GM12891 (cell line): ENCODE data around the gene AGER.
"Not testable (repeated sequence)": the region's sequence is repeated elsewhere in the genome, so short reads cannot be mapped to it uniquely, and the experiment has no call there.

Source experiments
- DNase-seq: peaks from one replicate; pipeline ENCODE4 v3.0.0; 2011; ENCODE audit warnings: low spot score; ENCODE audit not compliant: insufficient read length
- FAIRE-seq: peaks from 2 replicates; lab custom pipeline; 2011; peaks lifted over from hg19 to GRCh38; lab: Jason Lieb, UNC
- PAX5 ChIP-seq: IDR thresholded peaks from 2 replicates; pipeline ENCODE4 v1.6.1; 2011; ENCODE audit warnings: low read length, moderate library complexity, mild to moderate bottlenecking; ENCODE audit not compliant: insufficient read depth, severe bottlenecking
- POLR2A ChIP-seq: IDR thresholded peaks from 2 replicates; pipeline ENCODE4 v1.6.1; 2011; ENCODE audit warnings: low read depth, low read length, control low read depth
- POLR2AphosphoS5 ChIP-seq: IDR thresholded peaks from 2 replicates; pipeline ENCODE4 v1.6.1; 2011; ENCODE audit warnings: low read depth, low read length, control low read depth
- POU2F2 ChIP-seq: IDR thresholded peaks from 2 replicates; pipeline ENCODE4 v1.6.1; 2011; ENCODE audit warnings: low read depth, mild to moderate bottlenecking, control low read depth, low read length, moderate library complexity
- SPI1 ChIP-seq: IDR thresholded peaks from 2 replicates; pipeline ENCODE4 v1.6.1; 2011; ENCODE audit warnings: low read depth, low read length, control low read depth
- TAF1 ChIP-seq: IDR thresholded peaks from 2 replicates; pipeline ENCODE4 v1.6.1; 2011; ENCODE audit warnings: low read depth, low read length, control low read depth

Gene AGER

DNA sequence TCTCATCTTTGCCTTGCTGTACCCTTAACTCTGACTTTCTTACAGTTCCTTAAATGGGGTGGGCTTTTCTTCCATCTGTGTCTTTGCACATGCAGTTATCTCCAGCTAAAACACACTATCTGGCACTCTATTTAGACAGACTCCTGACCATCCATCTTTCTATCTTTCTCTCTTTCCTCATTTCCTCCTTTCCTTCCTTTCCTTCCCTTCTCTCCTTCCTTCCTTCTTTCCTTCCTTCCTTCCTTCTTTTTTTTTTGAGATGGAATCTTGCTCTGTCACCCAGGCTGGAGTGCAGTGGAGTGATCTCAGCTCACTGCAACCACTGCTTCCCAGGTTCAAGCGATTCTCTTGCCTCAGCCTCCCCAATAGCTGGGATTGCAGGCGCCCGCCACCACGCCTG is 31.6 kb upstream of the AGER start:
- DNase-seq (no peak), FAIRE-seq (no peak)
- TF ChIP-seq TAF1 (no peak), POLR2AphosphoS5 (no peak), PAX5 (no peak)

DNA sequence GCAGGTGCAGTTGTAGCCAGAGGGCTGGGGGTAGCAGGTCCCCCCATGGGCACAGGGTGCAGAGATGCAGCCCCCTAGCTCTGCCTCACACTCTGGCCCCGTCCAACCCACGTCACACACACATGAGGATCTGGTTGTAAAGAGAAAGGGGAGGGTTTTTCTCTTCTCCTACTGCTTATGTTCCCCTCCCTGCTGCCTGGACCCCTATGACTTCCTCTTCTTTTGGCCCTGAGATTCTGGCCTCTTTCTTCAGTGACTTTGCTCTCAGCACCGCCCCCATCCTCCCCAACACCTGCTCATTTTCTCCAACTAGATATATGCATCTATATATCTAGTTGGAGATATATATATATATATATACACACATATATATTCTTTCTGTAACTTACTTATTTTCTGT is 30.1 kb upstream of the AGER start:
- DNase-seq (no peak), FAIRE-seq (no peak)
- TF ChIP-seq POU2F2 (no peak), SPI1 (0 out of 2 replicates have a peak, but pooled peaks have one; percentile 29)

DNA sequence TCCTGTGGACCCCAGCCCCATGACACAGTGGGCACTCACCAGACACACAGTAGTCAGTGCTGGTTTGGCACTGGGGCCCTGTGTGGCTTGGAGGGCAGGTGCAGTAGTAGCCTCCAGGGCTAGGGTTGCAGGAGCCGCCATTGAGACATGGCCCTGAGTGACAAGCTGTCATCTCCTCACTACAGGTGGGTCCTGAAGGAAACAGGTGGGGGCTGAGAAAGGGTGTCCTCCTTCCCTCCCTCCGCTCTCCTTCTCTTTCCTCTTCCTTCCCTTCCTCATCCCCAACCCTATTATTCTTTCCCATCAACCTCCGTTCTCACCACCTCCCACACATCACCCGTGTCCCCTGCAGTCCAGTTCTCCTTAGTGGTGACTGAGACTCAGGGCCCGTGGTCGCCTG is 29.6 kb upstream of the AGER start:
- DNase-seq (no peak), FAIRE-seq (no peak)
- TF ChIP-seq TAF1 (no peak), POU2F2 (no peak), POLR2AphosphoS5 (no peak), SPI1 (no peak), PAX5 (no peak), POLR2A (no peak)

DNA sequence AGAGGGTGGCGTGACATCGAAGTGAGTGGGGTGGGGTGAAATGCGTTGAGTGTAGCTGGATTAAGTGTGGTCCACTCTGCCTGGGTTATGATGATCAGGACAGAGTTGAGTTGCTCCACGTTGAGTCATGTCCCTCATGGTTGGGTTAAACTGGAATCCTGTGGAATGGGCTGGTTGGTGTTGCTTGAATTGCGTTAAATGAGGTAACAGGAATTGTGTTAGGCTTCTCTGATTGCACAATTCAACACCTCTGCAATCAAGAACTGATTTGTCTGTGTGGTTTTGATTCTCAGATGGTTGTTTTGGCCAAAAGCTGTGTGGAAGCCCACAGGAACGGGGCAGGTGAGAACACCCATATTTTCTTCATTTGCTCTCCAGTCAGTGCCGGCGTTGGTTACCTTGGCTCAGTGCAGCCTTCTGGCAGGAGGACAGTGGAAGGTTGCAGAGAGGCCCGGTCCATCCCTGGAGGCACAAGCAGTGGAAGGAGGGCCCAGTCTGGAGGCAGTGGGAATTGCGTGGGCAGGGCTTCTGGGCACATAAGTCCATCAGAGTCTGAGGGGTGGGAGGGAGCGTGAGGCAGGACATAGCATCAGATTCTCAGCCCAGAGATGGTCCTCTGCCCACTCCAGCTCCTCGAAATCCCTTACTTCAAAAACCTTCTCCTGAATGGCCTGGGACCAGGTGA is 28.2 kb upstream of the AGER start:
- no peak for DNase-seq
- FAIRE-seq: no peak
- TF ChIP-seq POLR2A (no peak), POU2F2 (no peak), TAF1 (no peak), POLR2AphosphoS5 (no peak), PAX5 (no peak), SPI1 (no peak)

DNA sequence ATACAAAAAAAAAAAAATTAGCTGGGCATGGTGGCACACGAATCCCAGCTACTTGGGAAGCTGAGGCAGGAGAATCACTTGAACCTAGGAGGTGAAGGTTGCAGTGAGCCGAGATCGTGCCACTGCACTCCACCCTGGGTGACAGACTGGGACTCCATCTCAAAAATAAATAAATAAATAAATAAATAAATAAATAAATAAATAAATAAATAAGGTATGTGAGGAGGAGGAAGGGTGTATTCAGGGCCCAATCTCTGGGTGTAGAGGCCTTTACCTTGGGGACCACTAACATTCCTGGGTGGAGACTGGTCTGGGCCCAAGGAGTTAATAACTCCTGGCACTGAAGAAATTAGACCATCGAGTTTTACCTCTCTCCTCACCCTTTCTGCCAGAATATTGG is 27.4 kb upstream of the AGER start:
- FAIRE-seq, DNase-seq: not testable (repeated sequence)

DNA sequence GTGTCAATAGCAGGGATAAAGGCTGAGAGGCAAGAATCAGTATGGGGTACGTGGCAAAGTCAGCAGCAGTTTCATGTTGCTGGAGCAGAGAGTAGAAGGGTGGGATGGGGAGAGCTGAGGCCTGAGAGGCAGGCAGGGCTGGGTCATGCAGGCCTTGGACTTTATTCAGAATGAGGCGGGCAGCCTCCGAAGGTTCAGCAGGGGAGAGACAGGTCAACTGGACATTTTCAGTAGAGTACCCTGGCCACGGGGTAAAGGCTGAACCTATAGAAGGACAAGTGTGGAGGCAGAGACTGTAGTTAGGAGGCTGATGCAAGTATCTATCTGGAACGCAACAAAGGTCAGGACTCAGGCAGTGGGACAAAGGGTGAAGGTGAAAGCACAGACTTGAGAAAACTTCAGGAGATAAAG is 26.1 kb upstream of the AGER start:
- FAIRE-seq: no peak
- DNase-seq: no peak

DNA sequence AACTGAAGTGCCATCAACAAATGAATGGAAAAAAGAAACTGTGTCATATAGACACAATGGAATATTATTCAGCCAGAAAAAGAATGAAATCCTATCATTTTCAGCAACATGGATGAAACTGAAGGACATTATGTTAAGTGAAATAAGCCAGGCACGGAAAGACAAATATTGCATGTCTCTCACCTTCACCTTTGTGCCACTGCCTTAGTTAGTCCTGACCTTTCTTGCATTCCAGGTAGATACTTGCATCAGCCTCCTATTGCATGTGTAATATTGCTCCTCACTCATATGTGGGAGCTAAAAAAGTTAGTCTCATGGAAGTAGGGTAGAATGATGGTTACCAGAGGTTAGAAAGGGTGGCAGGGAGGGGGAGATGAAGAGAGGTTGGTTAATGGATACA is 24.9 kb upstream of the AGER start:
- TF ChIP-seq PAX5: no peak
- no peak for TF ChIP-seq TAF1
- no peak for TF ChIP-seq POU2F2
- no peak for TF ChIP-seq POLR2A
- FAIRE-seq: no peak

More for the DNA sequence above, 26.1 kb upstream of the AGER start:
- no peak for TF ChIP-seq PAX5
- no peak for TF ChIP-seq SPI1
- no peak for TF ChIP-seq POU2F2
- no peak for TF ChIP-seq TAF1

DNA sequence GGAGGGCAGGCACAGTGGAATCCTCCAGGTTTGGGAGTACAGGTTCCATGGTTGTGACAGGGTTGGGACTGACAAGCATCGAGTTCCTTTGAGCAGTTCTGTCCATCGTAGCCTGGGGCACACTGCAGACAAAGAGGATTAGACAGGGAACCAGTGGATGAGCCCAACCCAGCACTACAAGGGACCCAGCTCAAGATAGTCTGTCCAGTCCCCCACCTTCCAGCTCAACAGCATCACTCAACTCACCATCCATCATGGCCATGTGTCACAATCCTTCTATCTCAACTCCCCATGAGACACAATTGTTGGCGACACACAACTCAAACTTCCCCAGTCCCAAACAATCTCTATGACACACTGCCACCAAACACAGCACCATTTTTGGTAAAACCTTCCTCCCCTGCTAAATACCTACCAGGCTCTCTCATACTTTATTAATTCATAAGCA is 20.2 kb upstream of the AGER start:
- TF ChIP-seq POLR2A (no peak), PAX5 (no peak), POLR2AphosphoS5 (no peak), TAF1 (no peak), SPI1 (no peak), POU2F2 (no peak)
- no peak for DNase-seq
- FAIRE-seq: no peak

More for the DNA sequence above, 24.9 kb upstream of the AGER start:
- DNase-seq: no peak

DNA sequence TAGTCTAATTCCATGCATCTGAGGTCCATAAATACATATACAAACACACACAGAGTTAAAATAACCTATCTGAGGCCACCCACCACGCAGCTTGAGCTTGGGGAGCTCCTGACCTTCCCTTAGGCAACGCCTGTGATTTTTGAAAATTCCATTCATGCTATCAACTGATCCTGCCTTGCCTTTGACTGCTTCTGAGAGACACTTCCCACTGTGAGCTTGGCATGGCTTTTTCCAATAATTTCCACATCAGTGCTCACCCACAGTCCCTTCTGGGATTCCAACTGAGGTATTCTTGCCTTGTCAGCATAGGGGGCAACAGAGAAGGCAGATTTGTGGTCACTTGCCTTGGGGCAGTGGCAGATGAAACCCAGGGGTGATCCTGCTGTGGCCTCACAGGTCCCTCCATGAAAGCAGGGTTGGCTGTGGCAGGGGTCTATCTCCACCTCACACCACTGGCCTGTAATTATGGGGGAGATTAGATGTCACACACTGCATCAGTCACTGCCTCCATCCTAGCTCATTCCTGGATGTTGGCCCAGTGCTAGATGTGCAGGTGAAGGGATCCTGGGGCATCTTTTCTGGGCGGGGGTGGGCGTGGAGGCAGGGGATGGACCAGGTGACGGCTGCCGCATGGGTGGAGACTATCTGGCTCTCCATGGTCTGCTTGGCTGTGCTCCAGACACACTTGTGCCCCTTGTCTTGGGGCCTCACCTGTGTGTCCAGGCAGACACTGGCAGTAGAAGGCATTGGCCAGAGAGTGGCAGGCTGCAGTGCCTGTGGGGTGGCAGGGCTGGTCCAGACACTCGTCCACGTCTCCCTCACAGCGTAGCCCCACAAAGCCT is 19.6 kb upstream of the AGER start:
- FAIRE-seq (no peak), DNase-seq (no peak)
- TF ChIP-seq POLR2A (no peak), POU2F2 (no peak), TAF1 (no peak), PAX5 (no peak), POLR2AphosphoS5 (no peak), SPI1 (no peak)

DNA sequence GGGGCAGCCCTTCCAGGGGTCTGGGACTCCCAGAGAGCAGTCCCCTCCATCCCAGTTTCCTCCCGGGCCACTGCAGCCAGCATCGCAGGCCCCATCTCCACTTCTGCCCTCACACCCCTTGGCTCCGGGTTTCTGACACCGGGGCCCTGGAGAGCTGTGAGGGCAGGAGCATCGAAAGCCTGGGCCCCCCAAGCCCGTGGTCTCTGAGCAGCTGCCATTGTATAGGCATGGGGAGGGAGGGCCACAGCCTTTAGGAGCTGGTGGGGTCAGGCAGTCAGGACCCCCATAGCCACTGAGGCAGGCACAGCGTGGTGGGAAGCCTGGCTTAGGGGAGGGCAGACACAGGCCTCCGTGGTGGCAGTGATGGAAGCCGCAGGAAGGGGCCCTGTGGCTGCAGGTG is 18.1 kb upstream of the AGER start:
- no peak for TF ChIP-seq SPI1
- no peak for TF ChIP-seq POLR2A
- TF ChIP-seq POLR2AphosphoS5: no peak
- TF ChIP-seq POU2F2: no peak
- TF ChIP-seq PAX5: no peak
- TF ChIP-seq TAF1: no peak
- FAIRE-seq (no peak), DNase-seq (no peak)

DNA sequence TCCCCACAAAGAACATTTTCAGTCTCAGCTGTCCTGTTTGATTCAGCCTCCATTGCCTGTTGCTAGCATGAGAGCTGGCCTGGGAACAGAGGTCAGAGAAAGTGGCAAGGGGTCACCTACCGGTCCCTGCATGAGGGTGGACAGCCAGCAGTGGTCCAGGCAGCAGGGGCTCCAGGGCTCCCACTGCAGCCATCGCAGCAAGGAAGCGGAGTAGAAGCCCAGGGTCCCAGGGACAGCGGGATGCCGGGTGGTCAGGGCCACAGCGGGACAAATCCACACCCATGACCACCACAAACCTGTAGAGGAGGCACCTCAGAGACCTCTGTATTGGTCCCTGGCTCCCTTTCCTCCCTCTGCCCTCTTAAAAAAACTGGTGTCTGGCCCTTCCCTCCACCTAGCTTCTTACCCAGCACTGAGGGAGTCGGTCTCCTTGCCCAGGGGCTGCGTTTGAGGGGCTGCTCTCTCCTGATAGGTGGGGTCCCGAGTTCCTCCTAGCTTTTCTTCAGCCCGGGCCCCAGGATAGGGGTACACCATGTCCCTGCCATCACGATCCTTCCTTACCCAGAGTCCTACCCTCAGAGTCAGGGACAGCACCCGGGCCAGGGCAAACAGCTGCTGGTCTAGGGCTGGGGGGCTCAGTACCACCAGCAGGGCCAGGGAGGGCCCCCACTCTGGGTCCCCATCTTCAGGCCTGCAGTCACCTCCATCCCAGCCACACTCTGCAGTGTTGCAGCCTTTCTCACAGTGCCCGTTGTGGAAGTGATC is 16.8 kb upstream of the AGER start:
- no peak for FAIRE-seq

More for the DNA sequence above, 16.8 kb upstream of the AGER start:
- TF ChIP-seq POLR2A: no peak
- DNase-seq: no peak
